Skeletal muscle cell (primary cell): ENCODE data around the gene NPB.

ENCODE experiments used
- DNase-seq: peaks from one replicate; pipeline ENCODE4 v3.0.0-alpha.2; 2010; ENCODE audit warnings: low read depth
- H3K4me3 ChIP-seq: 2 replicates; pipeline ENCODE4 v1.5.1; 2011; ENCODE audit warnings: low read depth, mild to moderate bottlenecking, control low read depth, low read length, moderate library complexity

NPB gene

DNA sequence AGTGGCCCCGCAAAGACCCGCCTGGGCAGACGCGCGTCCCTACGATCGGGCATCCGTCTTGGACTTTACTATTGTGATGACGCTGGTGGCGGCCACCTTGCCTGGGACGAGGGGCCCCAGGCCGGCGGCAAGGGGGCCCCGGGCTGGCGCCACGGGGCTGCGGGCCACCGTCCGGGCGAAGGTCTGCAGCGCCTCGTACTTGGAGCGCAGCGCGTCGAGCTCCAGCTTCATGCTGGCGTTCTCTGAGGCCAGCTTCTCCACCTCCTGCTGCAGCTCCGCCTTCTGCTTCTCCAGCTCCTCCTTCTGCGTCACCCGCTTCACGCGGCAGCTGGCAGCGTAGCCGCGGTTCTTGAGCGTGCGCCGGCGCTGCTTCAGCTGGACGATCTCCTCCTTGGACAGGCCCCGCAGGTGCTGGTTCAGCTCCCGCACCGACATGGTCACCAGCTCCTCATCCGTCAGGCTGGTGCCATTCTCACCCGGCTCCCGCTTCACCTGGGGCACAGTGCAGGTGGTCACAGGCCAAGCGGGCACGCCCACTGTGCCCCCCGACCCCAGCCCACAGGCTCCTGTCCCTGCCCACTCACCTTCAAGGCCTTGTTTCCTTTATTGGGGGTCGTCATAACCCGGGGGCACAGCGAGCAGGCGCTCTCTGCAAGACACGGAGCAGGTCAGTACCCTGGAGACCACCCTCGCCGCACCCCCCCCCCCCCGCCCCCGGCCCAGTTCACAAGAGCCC is 20.7 kb downstream of the NPB start:
- DNase-seq = no peak
- peak overlapping the region; percentile 27 for H3K4me3 ChIP-seq

DNA sequence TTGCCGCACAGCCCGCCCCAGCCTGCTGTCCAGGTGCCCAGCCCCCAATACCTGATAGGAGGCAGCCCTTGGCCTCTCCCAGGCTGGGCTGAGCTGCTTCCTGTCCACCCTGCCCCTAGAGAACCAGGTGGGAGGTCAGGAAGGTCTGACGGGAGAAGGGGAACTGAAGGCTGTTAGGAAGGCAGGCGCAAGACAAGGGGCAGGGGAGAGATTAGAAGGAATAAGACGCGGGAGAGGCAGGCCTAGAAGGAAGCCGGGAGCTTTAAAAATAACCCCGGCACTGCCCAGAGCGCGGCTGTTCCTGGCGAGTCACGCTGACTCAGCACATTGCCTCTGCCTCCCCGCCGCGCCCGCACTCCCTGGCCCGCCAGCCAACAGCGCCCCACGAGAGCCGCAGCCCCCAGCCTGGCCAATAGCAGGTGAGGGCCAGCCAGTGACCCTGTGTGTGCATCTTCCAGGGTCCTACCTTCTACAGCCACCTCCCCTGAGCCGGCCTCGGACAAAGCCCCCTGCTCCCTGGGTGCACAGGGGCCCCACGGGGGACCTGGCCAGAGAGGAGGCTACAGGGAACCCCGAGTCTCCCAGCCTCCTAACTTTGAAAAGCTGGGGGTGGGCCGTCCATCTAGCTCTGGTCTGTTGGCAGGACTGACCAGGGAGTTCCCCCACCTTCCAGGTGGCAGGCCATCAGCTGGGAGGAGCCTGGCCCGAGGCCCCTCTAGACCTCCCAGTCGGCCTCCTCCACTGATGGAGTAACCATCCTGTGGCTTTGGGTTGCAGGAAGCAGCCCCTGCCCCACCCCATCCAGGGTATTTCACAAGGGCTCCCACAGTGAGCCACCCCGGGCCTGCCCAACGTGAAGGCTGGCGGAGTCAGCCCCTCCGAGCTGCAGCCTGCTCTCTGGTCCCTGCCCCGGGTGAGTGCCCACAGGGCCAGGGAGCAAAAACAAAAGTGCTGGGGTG is 21.5 kb downstream of the NPB start:
- DNase-seq = peak; percentile 45
- peak overlapping the region; percentile 27 for H3K4me3 ChIP-seq

DNA sequence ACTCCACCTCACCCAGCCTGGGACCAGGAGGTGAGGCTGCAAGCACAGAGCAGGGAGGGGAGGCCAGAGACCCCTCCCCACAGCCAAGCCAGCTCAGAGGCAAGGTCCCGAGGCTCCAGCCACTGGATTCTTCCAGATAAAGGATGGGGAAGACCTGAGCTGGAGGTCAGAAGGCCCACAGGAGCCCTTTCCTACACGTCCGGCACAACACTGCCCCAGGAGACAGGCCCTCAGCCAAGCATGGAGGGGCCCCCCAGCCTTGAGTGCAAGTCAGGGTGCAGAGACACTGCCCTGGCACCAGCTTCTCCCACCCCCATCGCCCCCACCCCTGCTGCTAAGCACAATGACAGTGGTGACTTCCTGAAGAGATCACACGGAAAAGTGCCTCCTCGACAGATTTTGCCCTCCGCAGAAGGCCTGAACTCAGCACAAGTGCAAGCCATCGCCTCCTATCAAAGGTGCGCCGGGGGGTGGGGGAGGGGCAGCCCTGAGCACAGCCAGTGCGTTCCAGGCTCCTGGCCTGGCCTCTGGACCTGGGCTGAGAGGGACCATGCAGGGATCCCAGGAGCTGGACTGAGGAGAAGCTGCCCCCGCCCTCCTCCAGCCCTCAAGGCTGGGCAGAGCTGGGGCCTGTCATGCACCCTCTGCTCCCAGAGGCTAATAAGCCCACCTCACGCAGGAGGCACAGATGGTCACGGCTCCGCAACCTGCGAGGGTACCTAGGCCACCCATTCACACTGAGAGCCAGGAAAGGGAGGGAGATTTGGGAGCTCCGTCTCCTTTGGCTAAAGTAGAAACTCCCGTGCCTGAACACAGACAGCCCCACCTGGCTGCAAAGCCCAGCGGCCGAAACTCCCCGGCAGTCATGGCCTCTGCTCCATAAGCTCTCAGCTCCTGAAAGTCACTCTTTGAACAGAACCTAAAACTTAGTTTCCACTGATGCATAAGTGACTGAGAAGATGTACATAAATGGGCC is 22.8 kb downstream of the NPB start:
- no peak overlapping the region for H3K4me3 ChIP-seq
- DNase-seq = no peak

GRCh38 chr17:81925860-81926450 is 23.9 kb downstream of the NPB start:
- DNase-seq = no peak
- H3K4me3 ChIP-seq = peak overlapping the region; percentile 74

DNA sequence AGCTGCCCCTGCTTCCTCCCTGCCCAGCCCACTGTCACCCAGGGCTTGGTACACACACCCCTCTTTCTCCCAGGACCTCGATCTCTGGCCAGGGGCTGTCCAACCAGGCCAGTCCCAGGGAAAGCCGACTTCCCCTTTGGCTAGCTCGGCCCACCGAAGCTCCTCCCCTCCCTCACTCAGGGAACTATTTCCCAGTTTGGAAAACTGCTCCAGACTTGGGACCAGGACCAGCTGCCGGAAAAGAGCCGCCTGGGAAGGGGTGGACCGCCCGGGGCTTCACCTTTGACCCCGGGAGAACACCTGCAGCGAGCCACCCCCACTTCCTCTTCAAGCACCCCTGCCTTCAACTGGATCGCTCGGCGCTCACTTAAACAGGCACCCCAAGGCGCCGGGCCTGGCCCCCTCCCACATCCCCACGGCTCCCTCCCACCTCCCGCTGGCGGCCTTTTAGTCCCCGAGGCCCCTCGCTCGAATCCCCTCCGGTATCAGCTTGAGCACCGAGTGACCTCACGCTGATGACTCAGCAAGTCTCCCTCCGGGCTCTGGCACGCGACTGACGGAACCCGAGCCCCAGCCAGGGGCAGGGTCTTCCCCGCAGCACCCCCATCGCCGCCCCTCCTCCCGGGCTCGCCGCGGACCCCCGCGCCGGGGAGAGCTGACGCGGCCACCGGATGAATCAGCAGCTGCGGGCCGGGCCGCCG is 24.6 kb downstream of the NPB start:
- peak; percentile 46 for DNase-seq
- H3K4me3 ChIP-seq = peak overlapping the region; percentile 74

DNA sequence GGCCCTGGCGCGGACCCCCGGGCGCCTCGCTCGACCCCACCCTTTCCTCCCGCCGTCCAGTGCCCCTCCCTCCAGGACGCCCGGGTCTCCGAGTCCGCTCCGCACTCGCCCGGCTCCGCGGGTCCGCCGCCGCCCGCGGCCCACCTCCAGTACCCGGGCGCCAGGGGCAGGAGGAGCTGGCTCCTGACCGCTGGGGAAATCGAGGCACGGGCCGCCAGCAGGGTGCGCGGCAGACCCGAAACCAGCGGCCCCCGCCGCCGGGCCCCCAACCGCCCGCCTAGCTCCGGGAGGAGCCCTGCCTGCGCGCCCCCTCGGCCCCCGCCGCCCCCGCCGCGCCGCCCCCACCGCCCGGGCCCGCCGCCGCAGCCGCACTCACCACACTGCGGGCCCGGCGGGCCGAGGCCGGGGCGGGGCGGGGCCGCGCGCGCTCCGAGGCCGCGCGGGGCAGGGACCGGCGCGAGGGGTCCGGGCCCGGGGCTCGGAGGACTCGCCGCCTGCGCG is 25.2 kb downstream of the NPB start:
- H3K4me3 ChIP-seq = peak overlapping the region; percentile 74
- no peak for DNase-seq

GRCh38 chr17:81927653-81928543 is 25.9 kb downstream of the NPB start, which contains the start of gene MAFG:
TSS of gene MAFG (minus strand) at chr17:81927735. CDS start at chr17:81923185, 4,550 bp downstream.
- peak within 1 kb of the TSS; percentile 74 for H3K4me3 ChIP-seq
- peak; percentile 76 for DNase-seq

GRCh38 chr17:81928544-81929252 is 26.7 kb downstream of the NPB start:
- peak overlapping the region; percentile 66 for H3K4me3 ChIP-seq
- no peak for DNase-seq

- peak overlapping the region; percentile 66 for H3K4me3 ChIP-seq
- DNase-seq = no peak
Measured at GRCh38 chr17:81929253-81930141, 27.5 kb downstream of the NPB start.

- DNase-seq = no peak
- no peak overlapping the region for H3K4me3 ChIP-seq
Measured at GRCh38 chr17:81930142-81931125, 28.4 kb downstream of the NPB start.

- no peak overlapping the region for H3K4me3 ChIP-seq
- DNase-seq = no peak
Measured at GRCh38 chr17:81931189-81931556, 29.1 kb downstream of the NPB start.

DNA sequence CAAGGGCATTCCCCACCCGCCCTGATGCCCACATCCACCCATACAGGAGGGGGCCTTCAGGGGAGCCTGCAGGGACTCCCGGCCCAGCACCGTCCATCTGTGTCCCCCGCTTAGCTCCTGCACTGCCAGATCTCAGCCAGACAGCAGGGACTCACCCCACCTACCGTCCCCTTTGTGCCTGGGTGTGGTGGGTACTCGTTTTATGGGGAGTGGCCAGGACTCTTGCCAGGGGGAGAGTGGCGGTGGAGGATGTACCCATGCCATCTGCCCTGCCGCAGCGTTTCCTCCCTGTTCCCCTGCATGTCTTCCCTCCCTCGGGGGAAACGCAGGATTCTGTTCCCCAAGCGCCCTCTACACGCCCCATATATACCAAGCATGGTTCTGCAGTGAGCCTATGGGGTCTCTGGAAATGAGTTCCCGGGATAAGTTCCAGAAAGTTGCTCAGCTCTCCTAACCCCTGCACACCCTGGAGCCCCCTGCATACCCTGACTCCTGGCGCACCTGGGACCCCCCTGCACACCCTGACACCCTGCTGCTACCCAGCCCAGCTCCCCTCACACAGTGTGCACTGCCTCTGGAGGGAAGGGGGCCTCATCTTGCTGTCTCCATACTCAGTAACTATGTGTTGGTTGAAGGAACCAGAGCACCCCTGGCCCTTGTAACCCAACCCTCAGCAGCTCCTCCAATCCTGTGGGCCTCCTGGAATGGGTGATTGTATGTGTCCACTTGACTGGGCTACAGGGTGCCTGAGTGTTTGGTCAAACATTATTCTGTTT is 29.7 kb downstream of the NPB start:
- DNase-seq = no peak

GRCh38 chr17:81932333-81932983 is 30.4 kb downstream of the NPB start:
- no peak overlapping the region for H3K4me3 ChIP-seq
- no peak for DNase-seq

More for the DNA sequence above, 29.7 kb downstream of the NPB start:
- no peak overlapping the region for H3K4me3 ChIP-seq
